ENCODE data around the gene LMF1.
A peak's percentile ranks its signal among the peaks of the same experiment; 100 is the strongest.

LMF1 gene

GRCh38 chr16:1002399-1003166 lies 31.8 kb upstream of the LMF1 start:
- DNase-seq (ENCODE audit: low spot score), result peak; percentile 84

DNA sequence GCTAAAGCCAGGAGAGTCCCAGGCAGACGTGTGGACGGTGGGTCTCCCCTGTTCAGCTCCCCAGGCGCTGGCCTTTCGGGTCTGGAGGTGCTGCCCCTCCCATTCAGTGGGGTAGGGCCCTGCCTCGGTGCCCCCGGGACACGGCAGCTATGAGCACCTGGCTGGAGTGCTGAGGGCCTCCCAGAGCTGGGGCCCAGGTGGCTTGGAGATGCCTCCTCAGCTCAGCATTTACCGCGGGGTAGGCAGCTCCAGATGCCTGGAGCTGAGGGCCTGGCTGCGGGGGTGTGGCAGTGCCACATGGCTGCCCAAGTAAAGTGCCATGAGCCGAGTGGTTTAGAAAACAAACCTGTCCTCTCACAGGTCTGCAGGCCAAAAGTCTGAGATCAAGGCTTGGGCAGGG lies 30.3 kb upstream of the LMF1 start:
- no peak for DNase-seq (ENCODE audit: low spot score)

DNA sequence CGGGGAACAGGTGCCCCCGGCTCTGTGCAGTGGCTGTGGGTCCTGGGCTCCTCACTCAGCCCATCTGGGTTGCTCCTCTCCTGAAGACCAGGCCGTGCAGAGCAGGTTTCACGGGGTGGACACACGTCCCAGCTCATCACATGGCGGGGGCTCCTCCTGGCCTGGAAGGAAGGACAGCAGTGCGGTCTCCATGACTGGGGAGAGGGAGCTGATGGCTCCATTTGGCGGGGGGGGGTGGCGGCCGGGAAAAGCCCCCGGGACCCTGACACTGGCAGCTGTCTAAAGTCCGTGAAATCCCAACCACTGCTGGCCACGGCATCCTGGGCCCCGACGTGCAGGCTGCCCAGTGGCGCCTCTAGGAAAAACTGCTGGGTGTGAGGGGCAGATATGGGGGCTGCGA lies 29.8 kb upstream of the LMF1 start:
- no peak for DNase-seq (ENCODE audit: low spot score)

DNA sequence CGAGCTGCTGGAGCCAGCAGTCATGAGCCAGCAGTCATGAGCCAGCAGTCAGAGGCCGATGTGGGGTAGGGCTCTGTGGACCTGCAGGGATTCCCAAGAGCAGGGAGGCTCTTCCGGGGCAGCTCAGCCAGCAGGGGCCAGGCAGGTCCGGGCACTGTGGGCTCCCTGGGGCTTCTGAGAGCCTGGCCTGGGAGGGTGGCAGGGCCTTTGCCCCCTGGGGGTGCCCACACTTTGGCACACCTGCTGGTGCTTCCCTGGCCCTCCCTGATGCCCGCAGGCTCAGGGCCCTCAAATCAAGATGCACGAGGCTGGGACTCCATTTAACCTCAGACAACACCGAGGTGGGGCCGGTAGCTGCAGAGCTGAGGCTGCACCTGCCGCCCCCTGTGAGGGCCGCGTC lies 28.9 kb upstream of the LMF1 start:
- no peak for DNase-seq (ENCODE audit: low spot score)

DNA sequence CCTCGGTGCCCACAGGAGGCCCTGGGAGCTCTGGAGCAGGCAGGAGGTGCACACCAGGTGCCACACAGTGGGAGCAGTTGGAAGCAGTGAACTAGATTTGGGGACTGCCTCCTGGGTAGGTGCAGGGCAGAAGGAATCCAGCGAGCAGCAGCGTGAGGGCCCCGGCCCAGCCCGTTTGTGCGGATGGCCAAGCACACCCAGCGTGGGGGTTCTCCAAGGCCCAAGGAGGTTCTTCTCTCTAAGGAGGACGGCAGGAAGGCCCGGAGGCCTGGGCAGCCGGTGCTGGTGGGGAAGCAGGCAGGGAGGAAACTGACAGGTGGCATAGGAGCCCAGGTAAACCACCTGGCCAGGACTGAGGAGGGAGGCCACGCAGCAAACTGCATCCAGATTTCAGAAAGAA lies 27.8 kb upstream of the LMF1 start:
- no peak for DNase-seq (ENCODE audit: low spot score)

DNA sequence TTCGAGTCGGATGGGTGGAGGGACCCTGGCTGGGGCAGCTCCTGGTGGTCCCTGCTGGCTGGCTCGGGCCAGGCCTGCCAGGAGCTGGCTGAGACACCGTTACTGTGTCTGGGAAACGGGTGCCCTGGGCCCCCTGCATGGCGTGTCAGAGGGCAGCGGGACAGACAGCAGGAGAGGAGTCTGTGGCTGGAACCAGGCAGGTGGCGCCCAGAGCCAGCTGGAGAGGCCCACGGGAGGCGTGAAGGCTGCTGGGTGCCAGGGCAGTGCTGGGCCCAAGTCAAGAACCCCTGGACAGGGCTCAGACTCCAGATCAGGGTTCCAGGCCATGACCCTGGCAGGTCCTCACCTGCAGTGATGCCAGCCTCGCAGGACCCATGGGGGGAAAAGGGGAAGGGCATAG lies 27.4 kb upstream of the LMF1 start:
- no peak for DNase-seq (ENCODE audit: low spot score)

- peak; percentile 95 for DNase-seq (ENCODE audit: low spot score)
Observed at GRCh38 chr16:997440-998051, 26.8 kb upstream of the LMF1 start.

DNA sequence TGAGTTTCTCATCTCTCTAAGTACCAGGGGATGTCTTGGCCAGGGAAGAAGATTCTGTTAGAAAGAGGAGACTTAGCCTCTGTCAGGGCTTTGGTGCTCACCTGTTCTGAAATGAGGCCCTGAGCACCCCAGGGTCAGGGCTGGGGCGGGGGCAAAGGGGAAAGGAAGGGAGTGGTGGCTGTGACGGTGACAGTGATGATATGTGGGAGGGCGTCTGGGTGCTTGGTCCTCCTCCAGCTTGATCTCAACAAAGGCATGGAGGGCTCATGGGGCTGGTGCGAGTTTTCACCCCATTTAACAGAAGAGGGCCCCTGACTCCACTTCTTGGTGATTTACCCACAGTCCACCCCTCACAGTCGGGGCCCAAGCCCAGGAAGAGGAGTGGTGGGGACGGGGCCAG lies 25.9 kb upstream of the LMF1 start:
- no peak for DNase-seq (ENCODE audit: low spot score)

GRCh38 chr16:995783-996182 lies 25.0 kb upstream of the LMF1 start:
- no peak for DNase-seq (ENCODE audit: low spot score)

- no peak for DNase-seq (ENCODE audit: low spot score)
Observed at GRCh38 chr16:995087-995486, 24.3 kb upstream of the LMF1 start.

GRCh38 chr16:993731-994130 lies 22.9 kb upstream of the LMF1 start:
- no peak for DNase-seq (ENCODE audit: low spot score)

DNA sequence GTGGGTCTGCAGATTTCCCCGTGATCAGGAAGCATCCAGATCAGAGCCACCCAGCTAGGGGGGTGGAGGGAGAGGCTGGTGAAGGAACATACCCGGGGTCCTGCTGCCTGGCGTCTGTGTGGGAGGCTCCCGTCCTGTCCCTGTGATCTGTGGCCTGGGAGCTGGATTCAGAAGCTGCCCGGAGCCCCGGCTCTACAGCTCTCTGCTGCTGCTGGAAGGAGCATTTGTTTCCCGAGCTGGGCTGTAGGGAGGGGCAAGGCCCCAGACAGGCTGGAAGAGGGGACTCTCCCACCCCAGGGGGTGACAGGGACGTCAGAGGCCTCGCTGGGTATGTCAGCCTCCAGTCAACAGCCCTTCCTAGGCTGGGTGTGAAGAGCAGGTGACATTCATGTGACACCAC lies 21.0 kb upstream of the LMF1 start:
- no peak for DNase-seq (ENCODE audit: low spot score)

DNA sequence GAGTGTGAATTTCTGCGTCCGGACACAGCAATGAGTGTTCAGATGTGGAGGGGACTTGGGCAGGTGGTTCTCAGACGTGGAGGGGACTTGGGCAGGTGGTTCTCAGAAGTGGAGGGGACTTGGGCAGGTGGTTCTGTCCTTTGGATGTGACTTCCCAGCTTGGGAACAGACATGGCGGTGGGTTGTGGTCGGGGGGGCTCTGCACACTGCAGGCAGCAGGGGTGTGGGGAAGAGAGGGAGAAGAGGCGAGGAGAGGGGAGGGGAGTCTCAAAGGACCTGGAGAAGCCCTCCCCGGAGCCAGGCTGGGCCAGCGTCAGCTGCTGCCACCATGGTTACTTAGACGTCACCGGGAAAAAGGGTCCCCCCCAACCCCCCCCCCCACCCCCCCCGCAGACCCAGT lies 20.6 kb upstream of the LMF1 start:
- no peak for DNase-seq (ENCODE audit: low spot score)

GRCh38 chr16:990516-991291 lies 19.9 kb upstream of the LMF1 start:
- no peak for DNase-seq (ENCODE audit: low spot score)

DNA sequence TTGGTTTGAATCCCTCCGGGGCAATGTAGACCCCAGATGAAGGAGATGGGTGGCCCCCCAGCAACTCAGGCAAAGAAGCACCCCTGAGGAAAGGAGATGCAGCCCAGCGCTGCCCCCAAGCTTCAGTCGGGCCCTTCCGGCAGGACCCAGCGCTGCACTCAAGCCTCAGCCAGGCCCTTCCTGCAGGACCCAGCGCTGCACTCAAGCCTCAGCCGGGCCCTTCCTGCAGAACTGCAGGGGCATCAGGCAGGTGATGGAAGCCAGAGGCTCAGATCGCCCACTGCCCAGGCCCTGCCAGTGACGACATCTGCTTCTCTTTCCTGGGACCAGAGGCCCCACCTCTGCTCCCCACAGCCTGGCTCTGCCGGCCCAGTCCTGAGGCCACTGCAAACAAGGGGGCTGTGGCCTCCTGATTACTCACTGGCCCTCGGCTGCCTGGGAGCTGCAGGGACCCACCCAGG lies 18.6 kb upstream of the LMF1 start:
- no peak for DNase-seq (ENCODE audit: low spot score)

DNA sequence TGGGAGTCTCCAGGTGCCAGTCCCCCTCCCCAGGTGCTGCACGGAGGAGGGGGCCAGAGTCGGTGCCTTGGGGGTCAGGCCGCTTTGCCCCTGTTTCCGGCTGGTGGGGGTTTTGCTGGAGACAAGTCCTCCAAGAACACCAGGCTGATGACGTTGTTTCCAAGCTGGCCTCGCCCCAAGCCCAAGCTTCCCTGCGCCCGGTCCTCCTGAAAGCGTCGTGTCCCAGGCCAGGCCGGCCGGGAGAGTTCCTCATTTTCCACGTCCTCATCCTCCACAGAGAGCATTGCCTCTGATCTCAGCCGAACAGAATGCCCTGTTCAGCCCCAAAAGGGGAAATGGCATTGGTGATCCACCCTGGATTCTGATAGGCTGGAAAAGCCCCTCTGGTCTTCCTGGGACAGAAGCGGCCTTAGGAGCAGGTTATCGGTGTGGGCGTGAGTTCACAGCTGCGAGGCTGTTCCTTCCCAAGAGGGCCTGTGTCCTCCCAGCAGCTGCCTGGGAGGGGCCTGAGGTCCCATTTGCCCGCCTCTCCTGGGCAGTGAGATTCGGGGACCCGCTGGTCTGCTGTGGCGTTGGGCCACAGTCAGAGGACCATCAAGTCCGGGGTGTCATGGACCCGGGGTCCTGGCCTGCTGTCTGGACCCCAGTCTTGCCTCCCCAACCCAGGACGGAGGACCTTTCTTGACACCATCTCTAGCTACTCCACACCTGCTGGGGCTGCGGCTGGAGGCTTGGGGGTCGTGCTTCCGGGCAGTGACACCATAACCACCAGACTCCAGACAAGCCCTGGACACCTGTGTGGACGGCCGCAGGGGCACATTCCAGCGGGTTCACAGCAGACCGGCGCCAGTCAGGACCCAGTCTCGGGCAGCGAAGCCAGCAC lies 17.9 kb upstream of the LMF1 start:
- no peak for DNase-seq (ENCODE audit: low spot score)

DNA sequence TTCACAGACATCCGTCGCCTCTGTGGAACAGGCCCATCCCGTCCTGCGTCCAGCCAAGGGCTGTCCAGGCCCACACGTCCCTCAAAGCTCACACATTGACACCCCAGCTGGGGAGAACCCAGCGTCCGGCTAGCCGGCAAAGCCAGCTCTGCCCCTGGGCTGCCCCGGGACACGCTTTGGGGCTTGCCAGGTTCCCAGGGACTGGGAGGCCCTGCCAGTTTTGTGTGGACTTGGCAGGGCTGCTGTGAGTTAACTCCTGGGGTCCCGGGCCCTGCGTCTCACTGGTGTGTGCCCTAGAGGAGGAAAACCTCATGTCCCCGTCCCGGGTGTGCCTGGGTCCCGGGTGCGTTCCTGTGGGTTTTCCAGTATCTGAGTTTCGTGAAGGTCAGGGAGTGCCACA lies 17.1 kb upstream of the LMF1 start:
- no peak for DNase-seq (ENCODE audit: low spot score)

- DNase-seq (ENCODE audit: low spot score), result peak; percentile 44
Observed at GRCh38 chr16:986925-987582, 16.3 kb upstream of the LMF1 start.

GRCh38 chr16:986411-986810 lies 15.6 kb upstream of the LMF1 start:
- DNase-seq (ENCODE audit: low spot score), result no peak

GRCh38 chr16:985646-986400 lies 15.0 kb upstream of the LMF1 start:
- no peak for DNase-seq (ENCODE audit: low spot score)
